ENCODE results near the gene OPCML.

OPCML gene

DNA sequence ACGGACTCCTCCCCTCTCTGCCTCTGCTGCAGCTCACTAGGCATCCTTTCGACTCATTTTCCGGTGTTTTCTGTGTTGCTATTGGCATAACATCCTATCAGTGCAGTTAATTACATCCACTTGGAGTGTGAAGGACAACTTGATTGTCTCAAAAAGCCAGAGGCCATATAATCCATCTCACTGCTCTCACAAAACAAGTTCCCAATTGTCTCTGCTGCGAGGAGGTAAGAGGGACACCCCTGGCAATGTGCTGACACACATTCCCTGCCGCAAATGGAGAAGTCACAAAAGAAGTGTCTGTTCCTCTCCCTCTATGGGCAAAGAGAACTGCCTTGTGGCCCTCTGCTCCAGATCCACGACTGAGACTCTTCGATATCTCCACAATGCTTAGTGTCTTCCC is 618.4 kb downstream of the OPCML start:
- no peaks in the 10 kb centered on the region for H3K27me3 ChIP-seq (ENCODE audit: insufficient read depth, low read length, poor library complexity, severe bottlenecking)
- no peaks in the 10 kb centered on the region for H3K9me2 ChIP-seq (replicated peaks; ENCODE audit: low read depth, low read length)
- no peak overlapping the region for H2AFZ ChIP-seq (ENCODE audit: low read length)
- H4K20me1 ChIP-seq (ENCODE audit: insufficient read depth, low read length, poor library complexity, severe bottlenecking) = no peaks in the 10 kb centered on the region
- peaks cover 4% of the 10 kb centered on the region; the same call in 1 of the 2 replicates for H3K9me3 ChIP-seq (ENCODE audit: insufficient read depth, low read depth, low read length)
- H3F3A ChIP-seq (ENCODE audit: low read depth) = no peaks in the 10 kb centered on the region
- no peak overlapping the region for H3K4me2 ChIP-seq (ENCODE audit: low read depth, low read length, poor library complexity, severe bottlenecking)
- H3K4me3 ChIP-seq (ENCODE audit: low read length, poor library complexity, severe bottlenecking) = no peak overlapping the region
- no peaks in the 10 kb centered on the region for H3K36me3 ChIP-seq (ENCODE audit: insufficient read depth, low read length)
- no peaks in the 10 kb centered on the region for H3K79me2 ChIP-seq (ENCODE audit: insufficient read depth, low read length)
- TF ChIP-seq CTCF (conservative IDR thresholded peaks at IDR 0.05; ENCODE audit: low read length) = no peak
- no peaks in the 10 kb centered on the region for H3K4me1 ChIP-seq (ENCODE audit: insufficient read depth, low read length, poor library complexity, severe bottlenecking)
- no peak overlapping the region for H3K9ac ChIP-seq (ENCODE audit: low read depth, low read length, poor library complexity, severe bottlenecking)

- H4K20me1 ChIP-seq (ENCODE audit: insufficient read depth, low read length, poor library complexity, severe bottlenecking) = no peaks in the 10 kb centered on the region
Measured at GRCh38 chr11:132913295-132913694, 619.0 kb downstream of the OPCML start.

GRCh38 chr11:132911186-132911585 is 621.1 kb downstream of the OPCML start:
- Histone ChIP-seq H3K36me3 (ENCODE audit: insufficient read depth, low read length) (no peaks in the 10 kb centered on the region), H3K4me1 (ENCODE audit: insufficient read depth, low read length, poor library complexity, severe bottlenecking) (no peaks in the 10 kb centered on the region), H3K9me2 (replicated peaks; ENCODE audit: low read depth, low read length) (no peaks in the 10 kb centered on the region), H3K79me2 (ENCODE audit: insufficient read depth, low read length) (no peaks in the 10 kb centered on the region), H4K20me1 (ENCODE audit: insufficient read depth, low read length, poor library complexity, severe bottlenecking) (no peaks in the 10 kb centered on the region), H3F3A (ENCODE audit: low read depth) (no peaks in the 10 kb centered on the region), H3K9me3 (ENCODE audit: insufficient read depth, low read depth, low read length) (peaks cover 4% of the 10 kb centered on the region; the same call in 1 of the 2 replicates), H3K4me3 (ENCODE audit: low read length, poor library complexity, severe bottlenecking) (no peak overlapping the region), H2AFZ (ENCODE audit: low read length) (no peak overlapping the region), H3K4me2 (ENCODE audit: low read depth, low read length, poor library complexity, severe bottlenecking) (no peak overlapping the region), H3K9ac (ENCODE audit: low read depth, low read length, poor library complexity, severe bottlenecking) (no peak overlapping the region), H3K27me3 (ENCODE audit: insufficient read depth, low read length, poor library complexity, severe bottlenecking) (no peaks in the 10 kb centered on the region)
- no peak for TF ChIP-seq CTCF (conservative IDR thresholded peaks at IDR 0.05; ENCODE audit: low read length)
- TF ChIP-seq EZH2phosphoT487 (IDR thresholded peaks at IDR 0.05; ENCODE audit: borderline replicate concordance) = no peak

More at GRCh38 chr11:132913295-132913694, 619.0 kb downstream of the OPCML start:
- Histone ChIP-seq H3K4me1 (ENCODE audit: insufficient read depth, low read length, poor library complexity, severe bottlenecking) (no peaks in the 10 kb centered on the region), H3K9me2 (replicated peaks; ENCODE audit: low read depth, low read length) (no peaks in the 10 kb centered on the region), H3F3A (ENCODE audit: low read depth) (no peaks in the 10 kb centered on the region), H3K4me3 (ENCODE audit: low read length, poor library complexity, severe bottlenecking) (no peak overlapping the region), H2AFZ (ENCODE audit: low read length) (no peak overlapping the region), H3K36me3 (ENCODE audit: insufficient read depth, low read length) (no peaks in the 10 kb centered on the region), H3K9me3 (ENCODE audit: insufficient read depth, low read depth, low read length) (peaks cover 4% of the 10 kb centered on the region; the same call in 1 of the 2 replicates), H3K9ac (ENCODE audit: low read depth, low read length, poor library complexity, severe bottlenecking) (no peak overlapping the region), H3K27me3 (ENCODE audit: insufficient read depth, low read length, poor library complexity, severe bottlenecking) (no peaks in the 10 kb centered on the region), H3K79me2 (ENCODE audit: insufficient read depth, low read length) (no peaks in the 10 kb centered on the region), H3K4me2 (ENCODE audit: low read depth, low read length, poor library complexity, severe bottlenecking) (no peak overlapping the region)
- TF ChIP-seq EZH2phosphoT487 (IDR thresholded peaks at IDR 0.05; ENCODE audit: borderline replicate concordance) (no peak), CTCF (conservative IDR thresholded peaks at IDR 0.05; ENCODE audit: low read length) (no peak)
